Measurements from ENCODE around the gene RPS6KB1. TPM values are rescaled to one million over a fixed set of nuclear protein-coding genes. Genes with fewer than 3 reads are reported as not detected.

Gene RPS6KB1
- total RNA-seq, 2 donors from 2014 or later = 31.0 to 62.6 TPM

- Histone ChIP-seq H3K27ac (no peak overlapping the region), H3K4me3 (no peak overlapping the region), H3K36me3 (peaks cover 10% of the 10 kb centered on the region), H3K4me1 (ENCODE audit: control insufficient read depth in 1 of 2, low read depth in 2 of 2) (peaks cover 8 to 22% of the 10 kb centered on the region in 2 donors), H3K27me3 (replicated peaks; ENCODE audit: insufficient read depth) (no peaks in the 10 kb centered on the region), H3K9me3 (no peaks in the 10 kb centered on the region)
- DNase-seq (ENCODE audit: low spot score) (no peak), ATAC-seq (ENCODE audit: insufficient number of reproducible peaks, low FRiP score, low read depth) (no peak)
- TF ChIP-seq, protein P1, sequence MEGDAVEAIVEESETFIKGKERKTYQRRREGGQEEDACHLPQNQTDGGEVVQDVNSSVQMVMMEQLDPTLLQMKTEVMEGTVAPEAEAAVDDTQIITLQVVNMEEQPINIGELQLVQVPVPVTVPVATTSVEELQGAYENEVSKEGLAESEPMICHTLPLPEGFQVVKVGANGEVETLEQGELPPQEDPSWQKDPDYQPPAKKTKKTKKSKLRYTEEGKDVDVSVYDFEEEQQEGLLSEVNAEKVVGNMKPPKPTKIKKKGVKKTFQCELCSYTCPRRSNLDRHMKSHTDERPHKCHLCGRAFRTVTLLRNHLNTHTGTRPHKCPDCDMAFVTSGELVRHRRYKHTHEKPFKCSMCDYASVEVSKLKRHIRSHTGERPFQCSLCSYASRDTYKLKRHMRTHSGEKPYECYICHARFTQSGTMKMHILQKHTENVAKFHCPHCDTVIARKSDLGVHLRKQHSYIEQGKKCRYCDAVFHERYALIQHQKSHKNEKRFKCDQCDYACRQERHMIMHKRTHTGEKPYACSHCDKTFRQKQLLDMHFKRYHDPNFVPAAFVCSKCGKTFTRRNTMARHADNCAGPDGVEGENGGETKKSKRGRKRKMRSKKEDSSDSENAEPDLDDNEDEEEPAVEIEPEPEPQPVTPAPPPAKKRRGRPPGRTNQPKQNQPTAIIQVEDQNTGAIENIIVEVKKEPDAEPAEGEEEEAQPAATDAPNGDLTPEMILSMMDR (IDR thresholded peaks at IDR 0.05) = no peak
Observed at GRCh38 chr17:59856859-59857794, 35.8 kb upstream of the RPS6KB1 start.

DNA sequence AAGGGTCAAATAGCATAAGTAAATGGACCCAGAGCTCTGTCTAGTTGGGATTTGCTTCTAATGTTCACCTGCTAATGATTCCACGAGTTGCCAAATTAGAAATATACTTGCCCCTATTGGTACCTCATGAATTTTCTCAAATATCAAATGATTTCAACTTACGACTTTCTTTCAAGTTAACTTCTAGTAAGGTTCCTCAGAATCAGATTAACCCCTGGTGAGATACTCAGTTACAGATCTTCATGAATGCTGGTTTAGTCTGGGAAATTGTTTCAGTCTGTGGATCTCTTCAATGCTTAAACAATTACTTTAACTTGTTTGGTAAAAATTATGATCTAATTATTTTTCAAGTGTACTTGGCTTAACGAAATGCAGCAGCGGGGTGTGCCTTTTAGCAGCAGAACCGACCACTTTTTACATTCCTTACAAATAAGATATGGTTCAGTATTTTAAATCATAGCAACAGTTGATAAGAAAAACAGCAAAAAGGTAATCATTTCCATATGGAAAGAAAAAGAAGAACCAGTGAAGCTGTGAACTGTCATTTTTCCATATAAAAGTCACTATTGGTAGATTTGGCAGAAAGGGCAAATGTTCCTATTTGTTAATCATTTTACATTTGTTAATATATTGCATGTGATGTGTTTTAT, 34.6 kb upstream of the RPS6KB1 start:
- Histone ChIP-seq H3K4me3 (no peak overlapping the region), H3K4me1 (ENCODE audit: control insufficient read depth in 1 of 2, low read depth in 2 of 2) (peaks cover 6 to 11% of the 10 kb centered on the region in 2 donors), H3K27ac (no peak overlapping the region), H3K36me3 (peaks cover 15% of the 10 kb centered on the region), H3K27me3 (replicated peaks; ENCODE audit: insufficient read depth) (no peaks in the 10 kb centered on the region), H3K9me3 (no peaks in the 10 kb centered on the region)
- ATAC-seq (ENCODE audit: insufficient number of reproducible peaks, low FRiP score, low read depth) (no peak), DNase-seq (ENCODE audit: low spot score) (no peak)
- TF ChIP-seq, protein P1 (IDR thresholded peaks at IDR 0.05) = no peak

DNA sequence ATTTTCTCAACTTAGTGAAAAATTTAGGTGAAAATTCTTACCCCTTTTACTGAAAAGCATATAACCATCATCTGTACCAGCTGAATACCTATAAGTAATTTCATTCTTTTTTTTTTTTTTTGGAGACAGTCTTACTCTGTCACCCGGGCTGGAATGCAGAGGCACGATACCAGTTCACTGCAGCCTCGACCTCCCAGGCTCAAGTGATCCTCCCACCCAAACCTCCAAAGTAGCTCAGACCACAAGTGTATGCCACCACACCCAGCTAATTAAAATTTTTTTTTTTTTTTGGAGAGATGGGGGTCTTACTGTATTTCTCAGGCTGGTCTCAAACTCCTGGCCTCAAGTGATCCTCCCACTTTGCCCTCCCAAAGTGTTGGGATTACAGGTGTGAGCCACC, 34.0 kb upstream of the RPS6KB1 start:
- Histone ChIP-seq H3K27me3 (replicated peaks; ENCODE audit: insufficient read depth) (no peaks in the 10 kb centered on the region), H3K36me3 (peaks cover 15% of the 10 kb centered on the region), H3K4me3 (no peak overlapping the region), H3K9me3 (no peaks in the 10 kb centered on the region), H3K27ac (no peak overlapping the region), H3K4me1 (ENCODE audit: control insufficient read depth in 1 of 2, low read depth in 2 of 2) (peaks cover 5 to 6% of the 10 kb centered on the region in 2 donors)
- TF ChIP-seq, protein P1 (IDR thresholded peaks at IDR 0.05) = no peak
- DNase-seq (ENCODE audit: low spot score) = no peak
- no peak for ATAC-seq (ENCODE audit: insufficient number of reproducible peaks, low FRiP score, low read depth)

DNA sequence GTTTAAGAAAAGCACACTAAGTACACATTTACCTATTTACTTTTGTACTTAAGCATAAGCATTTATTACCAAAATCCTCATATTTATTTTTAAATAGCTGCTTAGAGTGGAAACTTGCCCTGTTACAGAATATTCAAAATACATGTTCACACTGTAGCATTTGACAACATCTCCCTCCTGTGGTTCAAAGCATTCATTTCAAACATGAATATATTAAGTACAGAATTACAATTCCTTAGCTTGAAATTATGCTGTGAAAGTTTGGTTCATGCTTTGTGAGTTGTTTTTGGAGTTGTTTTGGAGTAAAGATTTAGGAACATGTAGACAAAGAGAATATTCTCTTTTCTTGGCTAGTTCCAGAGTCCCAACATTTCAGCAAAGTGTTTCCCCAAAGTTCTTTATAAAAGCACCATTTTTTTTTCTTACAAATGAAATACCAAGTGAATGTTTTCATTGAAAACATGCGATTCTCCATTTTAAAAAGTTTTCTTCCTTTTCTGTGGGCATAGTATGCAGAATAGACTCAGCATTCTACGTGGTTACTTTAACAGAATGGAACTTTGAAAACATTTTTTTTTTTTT, 33.4 kb upstream of the RPS6KB1 start:
- Histone ChIP-seq H3K9me3 (no peaks in the 10 kb centered on the region), H3K4me1 (ENCODE audit: control insufficient read depth in 1 of 2, low read depth in 2 of 2) (peaks cover 0 to 6% of the 10 kb centered on the region in 2 donors), H3K27me3 (replicated peaks; ENCODE audit: insufficient read depth) (no peaks in the 10 kb centered on the region), H3K36me3 (peaks cover 15% of the 10 kb centered on the region), H3K27ac (no peak overlapping the region), H3K4me3 (no peak overlapping the region)
- ATAC-seq (ENCODE audit: insufficient number of reproducible peaks, low FRiP score, low read depth) = no peak
- TF ChIP-seq, protein P1 (IDR thresholded peaks at IDR 0.05) = peak; percentile 58
- no peak for DNase-seq (ENCODE audit: low spot score)

DNA sequence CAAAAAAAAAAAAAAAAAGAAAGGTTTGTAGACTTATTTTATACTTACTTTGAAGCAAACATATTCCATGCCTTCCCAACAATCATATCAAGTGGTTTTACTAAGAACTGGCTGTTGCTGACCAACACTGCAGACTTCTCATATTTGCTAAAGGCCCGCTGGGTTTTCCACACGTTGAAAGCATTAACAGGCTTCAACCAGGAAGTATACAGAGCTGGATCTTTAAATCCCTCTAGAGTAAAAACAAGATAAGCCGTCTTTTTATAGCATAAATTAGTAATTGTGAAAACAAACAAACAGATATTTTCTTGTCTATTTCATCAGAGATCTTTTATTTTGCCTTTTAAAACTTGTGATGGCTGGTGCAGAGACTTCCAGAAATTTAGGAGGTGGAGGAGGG, 29.3 kb upstream of the RPS6KB1 start:
- Histone ChIP-seq H3K9me3 (no peaks in the 10 kb centered on the region), H3K36me3 (peaks cover 15% of the 10 kb centered on the region), H3K27ac (no peak overlapping the region), H3K4me1 (ENCODE audit: control insufficient read depth in 1 of 2, low read depth in 2 of 2) (no peaks in the 10 kb centered on the region), H3K27me3 (replicated peaks; ENCODE audit: insufficient read depth) (no peaks in the 10 kb centered on the region), H3K4me3 (no peak overlapping the region)
- TF ChIP-seq, protein P1 (IDR thresholded peaks at IDR 0.05) = no peak
- ATAC-seq (ENCODE audit: insufficient number of reproducible peaks, low FRiP score, low read depth) (no peak), DNase-seq (ENCODE audit: low spot score) (no peak)

Measured in thoracic aorta (tissue), 2 donors.